HL-60 (cell line): ENCODE results near the gene MOB3A.

Experiments
- DNase-seq, 2 experiments: peaks; one replicate each; pipeline ENCODE4 v3.0.0-alpha.2; 2010 to 2020; ENCODE audit warnings: low read depth in 1 of 2, low spot score in 1 of 2
- H3K27ac ChIP-seq: fragments of 250-450 bp; sonication (Bioruptor Pico); replicated peaks from 2 replicates; pipeline ENCODE4 v1.5.1; 2020; ENCODE audit warnings: mild to moderate bottlenecking, moderate library complexity
- H3K27me3 ChIP-seq: fragments of 250-450 bp; sonication (Bioruptor Pico); 2 replicates; pipeline ENCODE4 v1.5.1; 2021; ENCODE audit warnings: mild to moderate bottlenecking, moderate library complexity; ENCODE audit not compliant: insufficient read depth, poor library complexity, severe bottlenecking
- H3K4me3 ChIP-seq: replicated peaks from 2 replicates; pipeline ENCODE4 v1.5.1; 2011; ENCODE audit warnings: mild to moderate bottlenecking, control low read depth, low read length; ENCODE audit not compliant: insufficient read depth
- GABPA ChIP-seq: IDR thresholded peaks from 2 replicates; pipeline ENCODE4 v1.6.1; 2012; ENCODE audit warnings: low read depth
- POLR2AphosphoS5 ChIP-seq: IDR thresholded peaks from 2 replicates; pipeline ENCODE4 v1.6.1; 2012; ENCODE audit warnings: low read depth
- REST ChIP-seq: IDR thresholded peaks from 2 replicates; pipeline ENCODE4 v1.6.1; 2012; ENCODE audit warnings: low read depth; ENCODE audit not compliant: insufficient replicate concordance
- SPI1 ChIP-seq: IDR thresholded peaks from 2 replicates; pipeline ENCODE4 v1.6.1; 2012; ENCODE audit warnings: low read depth, mild to moderate bottlenecking, borderline replicate concordance
- TF ChIP-seq, protein P1 (sequence below): IDR thresholded peaks from one replicate; pipeline ENCODE4 v1.5.1; 2011; ENCODE audit warnings: low read length, control low read depth, inconsistent platforms; ENCODE audit not compliant: insufficient read depth

MOB3A gene

GRCh38 chr19:2138061-2138728, 42.1 kb upstream of the MOB3A start:
- TF ChIP-seq POLR2AphosphoS5 (no peak), GABPA (no peak), REST (no peak), SPI1 (no peak)
- TF ChIP-seq, protein P1, sequence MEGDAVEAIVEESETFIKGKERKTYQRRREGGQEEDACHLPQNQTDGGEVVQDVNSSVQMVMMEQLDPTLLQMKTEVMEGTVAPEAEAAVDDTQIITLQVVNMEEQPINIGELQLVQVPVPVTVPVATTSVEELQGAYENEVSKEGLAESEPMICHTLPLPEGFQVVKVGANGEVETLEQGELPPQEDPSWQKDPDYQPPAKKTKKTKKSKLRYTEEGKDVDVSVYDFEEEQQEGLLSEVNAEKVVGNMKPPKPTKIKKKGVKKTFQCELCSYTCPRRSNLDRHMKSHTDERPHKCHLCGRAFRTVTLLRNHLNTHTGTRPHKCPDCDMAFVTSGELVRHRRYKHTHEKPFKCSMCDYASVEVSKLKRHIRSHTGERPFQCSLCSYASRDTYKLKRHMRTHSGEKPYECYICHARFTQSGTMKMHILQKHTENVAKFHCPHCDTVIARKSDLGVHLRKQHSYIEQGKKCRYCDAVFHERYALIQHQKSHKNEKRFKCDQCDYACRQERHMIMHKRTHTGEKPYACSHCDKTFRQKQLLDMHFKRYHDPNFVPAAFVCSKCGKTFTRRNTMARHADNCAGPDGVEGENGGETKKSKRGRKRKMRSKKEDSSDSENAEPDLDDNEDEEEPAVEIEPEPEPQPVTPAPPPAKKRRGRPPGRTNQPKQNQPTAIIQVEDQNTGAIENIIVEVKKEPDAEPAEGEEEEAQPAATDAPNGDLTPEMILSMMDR, result no peak
- no peak overlapping the region for H3K4me3 ChIP-seq
- DNase-seq, result no peak
- no peaks in the 10 kb centered on the region for H3K27me3 ChIP-seq
- no peak overlapping the region for H3K27ac ChIP-seq

DNA sequence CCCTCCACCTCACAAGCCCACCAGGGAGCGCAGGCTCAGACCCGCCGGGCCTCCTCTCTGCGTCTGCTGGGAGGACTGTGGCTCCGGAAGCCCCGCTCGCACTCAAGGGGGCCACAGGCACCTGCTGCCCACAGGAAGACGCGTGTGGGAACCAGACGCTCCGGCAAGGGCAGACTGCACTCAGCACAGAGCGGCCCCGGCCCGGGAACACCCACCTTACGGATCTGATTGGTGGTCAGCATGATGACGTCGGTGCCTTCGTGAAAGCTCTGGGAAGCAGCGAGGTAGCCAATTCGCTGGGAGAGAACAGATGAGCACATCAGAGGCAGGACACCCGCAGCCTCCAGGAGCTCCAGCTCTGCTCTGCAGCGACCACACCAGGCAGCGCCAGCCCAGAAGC, 40.7 kb upstream of the MOB3A start:
- Histone ChIP-seq H3K4me3 (no peak overlapping the region), H3K27me3 (no peaks in the 10 kb centered on the region), H3K27ac (no peak overlapping the region)
- DNase-seq, result no peak
- TF ChIP-seq, protein P1, result no peak

DNA sequence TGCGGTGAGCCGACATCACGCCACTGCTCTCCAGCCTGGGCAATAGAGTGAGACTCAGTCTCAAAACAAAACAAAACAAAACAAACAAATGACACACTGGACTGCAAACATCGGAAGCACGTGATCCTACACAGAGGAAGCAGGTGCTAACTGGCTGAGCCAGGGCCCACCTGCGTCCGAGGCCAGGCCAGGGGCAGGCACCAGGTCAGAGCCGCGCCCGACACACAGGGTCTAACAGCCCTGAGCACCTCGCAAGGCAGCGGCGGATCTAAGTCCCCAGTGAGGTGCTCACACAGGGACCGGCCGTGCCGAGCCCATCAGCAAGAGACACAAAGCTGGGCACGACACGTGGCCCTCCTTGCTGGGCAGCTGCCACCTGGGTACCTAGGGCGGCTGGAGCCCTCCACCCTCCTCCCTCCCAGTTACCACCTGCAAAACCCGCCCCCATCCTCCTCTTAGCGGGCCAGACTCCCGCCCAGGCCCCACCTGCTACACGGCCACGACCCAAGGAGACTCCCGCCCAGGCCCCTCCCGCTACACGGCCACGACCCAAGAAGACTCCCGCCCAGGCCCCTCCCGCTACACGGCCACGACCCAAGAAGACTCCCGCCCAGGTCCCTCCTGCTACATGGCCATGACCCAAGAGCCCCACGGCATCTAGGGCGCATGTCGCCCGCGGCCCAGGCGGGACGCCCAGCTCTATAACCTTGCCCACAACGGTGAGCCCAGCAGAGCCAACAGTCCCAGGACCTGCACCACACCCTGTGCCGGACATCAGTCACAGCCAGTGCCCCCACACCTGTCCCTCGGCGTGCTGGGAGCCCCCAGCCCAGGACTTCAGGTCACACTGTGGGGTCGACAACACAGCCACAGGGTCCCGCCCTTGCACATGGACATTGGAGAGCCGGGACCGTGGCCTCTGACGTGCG, 39.6 kb upstream of the MOB3A start:
- H3K27ac ChIP-seq, result no peak overlapping the region

More for the DNA sequence above, 39.6 kb upstream of the MOB3A start:
- H3K4me3 ChIP-seq, result no peak overlapping the region
- no peak for DNase-seq
- no peak for TF ChIP-seq REST
- TF ChIP-seq SPI1, result no peak
- no peak for TF ChIP-seq GABPA
- TF ChIP-seq, protein P1, result no peak
- TF ChIP-seq POLR2AphosphoS5, result no peak
- no peaks in the 10 kb centered on the region for H3K27me3 ChIP-seq
